Measurements from ENCODE around the gene TTC7B.

DNA sequence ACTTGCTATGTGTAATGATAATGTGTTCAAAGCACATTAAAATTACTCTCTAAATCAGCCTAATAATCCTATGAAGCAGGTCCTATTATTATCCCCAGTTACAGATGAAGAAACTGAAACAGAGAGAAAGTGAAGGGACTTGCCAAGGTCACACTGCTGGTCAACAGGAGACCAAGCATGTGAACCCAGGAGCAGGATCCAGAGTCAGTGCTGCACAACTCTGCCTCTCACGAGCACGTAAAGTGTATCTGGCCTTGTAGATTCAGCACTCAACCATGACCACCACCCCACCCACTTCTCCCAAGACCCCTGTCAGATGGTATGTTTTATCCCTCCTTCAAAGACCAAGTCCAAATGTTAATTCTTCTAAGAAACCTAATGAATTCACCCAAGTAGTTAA, 100.7 kb downstream of the TTC7B start:
- no peak for TF ChIP-seq POLR2A (IDR thresholded peaks at IDR 0.05)
- TF ChIP-seq, protein P1, sequence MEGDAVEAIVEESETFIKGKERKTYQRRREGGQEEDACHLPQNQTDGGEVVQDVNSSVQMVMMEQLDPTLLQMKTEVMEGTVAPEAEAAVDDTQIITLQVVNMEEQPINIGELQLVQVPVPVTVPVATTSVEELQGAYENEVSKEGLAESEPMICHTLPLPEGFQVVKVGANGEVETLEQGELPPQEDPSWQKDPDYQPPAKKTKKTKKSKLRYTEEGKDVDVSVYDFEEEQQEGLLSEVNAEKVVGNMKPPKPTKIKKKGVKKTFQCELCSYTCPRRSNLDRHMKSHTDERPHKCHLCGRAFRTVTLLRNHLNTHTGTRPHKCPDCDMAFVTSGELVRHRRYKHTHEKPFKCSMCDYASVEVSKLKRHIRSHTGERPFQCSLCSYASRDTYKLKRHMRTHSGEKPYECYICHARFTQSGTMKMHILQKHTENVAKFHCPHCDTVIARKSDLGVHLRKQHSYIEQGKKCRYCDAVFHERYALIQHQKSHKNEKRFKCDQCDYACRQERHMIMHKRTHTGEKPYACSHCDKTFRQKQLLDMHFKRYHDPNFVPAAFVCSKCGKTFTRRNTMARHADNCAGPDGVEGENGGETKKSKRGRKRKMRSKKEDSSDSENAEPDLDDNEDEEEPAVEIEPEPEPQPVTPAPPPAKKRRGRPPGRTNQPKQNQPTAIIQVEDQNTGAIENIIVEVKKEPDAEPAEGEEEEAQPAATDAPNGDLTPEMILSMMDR (IDR thresholded peaks at IDR 0.05): no peak
